Measurements from ENCODE around the gene RYR1.

- no peak for TF ChIP-seq POLR2AphosphoS5 (IDR thresholded peaks at IDR 0.05)
- TF ChIP-seq, protein P1, sequence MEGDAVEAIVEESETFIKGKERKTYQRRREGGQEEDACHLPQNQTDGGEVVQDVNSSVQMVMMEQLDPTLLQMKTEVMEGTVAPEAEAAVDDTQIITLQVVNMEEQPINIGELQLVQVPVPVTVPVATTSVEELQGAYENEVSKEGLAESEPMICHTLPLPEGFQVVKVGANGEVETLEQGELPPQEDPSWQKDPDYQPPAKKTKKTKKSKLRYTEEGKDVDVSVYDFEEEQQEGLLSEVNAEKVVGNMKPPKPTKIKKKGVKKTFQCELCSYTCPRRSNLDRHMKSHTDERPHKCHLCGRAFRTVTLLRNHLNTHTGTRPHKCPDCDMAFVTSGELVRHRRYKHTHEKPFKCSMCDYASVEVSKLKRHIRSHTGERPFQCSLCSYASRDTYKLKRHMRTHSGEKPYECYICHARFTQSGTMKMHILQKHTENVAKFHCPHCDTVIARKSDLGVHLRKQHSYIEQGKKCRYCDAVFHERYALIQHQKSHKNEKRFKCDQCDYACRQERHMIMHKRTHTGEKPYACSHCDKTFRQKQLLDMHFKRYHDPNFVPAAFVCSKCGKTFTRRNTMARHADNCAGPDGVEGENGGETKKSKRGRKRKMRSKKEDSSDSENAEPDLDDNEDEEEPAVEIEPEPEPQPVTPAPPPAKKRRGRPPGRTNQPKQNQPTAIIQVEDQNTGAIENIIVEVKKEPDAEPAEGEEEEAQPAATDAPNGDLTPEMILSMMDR (IDR thresholded peaks at IDR 0.05): no peak
- no peak for TF ChIP-seq POLR2A (IDR thresholded peaks at IDR 0.05)
These were observed 40.7 kb upstream of the RYR1 start for GRCh38 chr19:38392707-38393308.

Measured in gastroesophageal sphincter (tissue), 3 donors.